Fibroblast of pulmonary artery (primary cell): ENCODE results near the gene GALT.

Experiments used
- DNase-seq: peaks from one replicate; pipeline ENCODE4 v3.0.0-alpha.2; 2010; ENCODE audit warnings: low read depth
- H3K4me3 ChIP-seq: replicated peaks from 2 replicates; pipeline ENCODE4 v1.5.1; 2011; ENCODE audit warnings: low read depth, mild to moderate bottlenecking, control low read depth, low read length, moderate library complexity
- TF ChIP-seq, protein P1 (sequence below): IDR thresholded peaks from 2 replicates; pipeline ENCODE4 v1.5.1; 2011; ENCODE audit warnings: mild to moderate bottlenecking, control low read depth, low read length, inconsistent platforms; ENCODE audit errors: missing control alignments

Gene GALT

DNA sequence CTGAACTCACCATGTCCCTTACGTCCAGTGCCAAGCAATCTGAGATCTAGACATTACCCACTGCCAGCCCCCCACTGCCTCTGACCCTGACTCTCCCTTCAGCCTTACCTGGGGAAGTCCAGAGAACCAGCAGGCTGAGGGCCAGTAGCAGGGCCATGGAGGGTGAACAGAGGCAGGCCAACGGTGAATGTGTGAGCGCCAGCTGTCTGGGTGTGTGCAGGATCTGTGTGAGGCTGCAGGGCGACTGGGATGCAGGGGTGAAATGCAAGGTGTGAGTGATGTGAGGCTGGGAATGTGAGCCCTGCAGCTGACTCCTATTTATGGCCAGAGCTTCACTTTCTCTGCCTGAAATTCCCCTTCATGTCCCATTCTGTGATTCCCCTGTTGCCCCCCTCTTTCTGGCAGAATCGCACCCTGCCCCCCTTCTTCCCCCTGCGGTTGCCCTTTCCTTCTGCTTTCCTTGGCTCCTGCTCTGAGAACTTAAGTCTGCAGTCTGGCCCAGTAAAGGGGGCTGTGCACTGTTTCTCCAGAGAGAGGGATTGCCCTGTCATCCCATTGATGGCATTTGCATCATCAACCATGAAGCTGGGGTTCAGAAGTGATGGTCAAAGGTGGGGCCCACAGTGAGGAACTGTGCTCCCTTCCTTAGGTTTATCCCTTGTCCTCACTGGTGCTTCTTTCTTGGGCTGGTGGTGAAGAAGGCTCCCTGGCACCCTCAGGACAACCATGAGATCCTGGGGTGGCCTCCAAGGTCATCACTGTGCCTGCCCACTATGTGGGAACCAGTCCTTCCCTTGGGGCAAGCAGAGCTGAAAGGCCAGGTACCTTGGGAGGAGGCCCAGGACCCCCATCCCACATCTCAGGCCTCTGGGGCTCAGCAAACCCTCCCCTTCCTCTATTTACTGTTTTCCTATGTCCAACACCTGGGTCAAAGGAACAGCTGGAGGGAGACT, 44.8 kb downstream of the GALT start, which contains the start of gene CCL19:
TSS of gene CCL19 (minus strand) at position 294 of the 953 bp plus-strand sequence. CDS start at position 157, 137 bp downstream.
- no peak within 1 kb of the TSS for H3K4me3 ChIP-seq
- DNase-seq: no peak
- TF ChIP-seq, protein P1, sequence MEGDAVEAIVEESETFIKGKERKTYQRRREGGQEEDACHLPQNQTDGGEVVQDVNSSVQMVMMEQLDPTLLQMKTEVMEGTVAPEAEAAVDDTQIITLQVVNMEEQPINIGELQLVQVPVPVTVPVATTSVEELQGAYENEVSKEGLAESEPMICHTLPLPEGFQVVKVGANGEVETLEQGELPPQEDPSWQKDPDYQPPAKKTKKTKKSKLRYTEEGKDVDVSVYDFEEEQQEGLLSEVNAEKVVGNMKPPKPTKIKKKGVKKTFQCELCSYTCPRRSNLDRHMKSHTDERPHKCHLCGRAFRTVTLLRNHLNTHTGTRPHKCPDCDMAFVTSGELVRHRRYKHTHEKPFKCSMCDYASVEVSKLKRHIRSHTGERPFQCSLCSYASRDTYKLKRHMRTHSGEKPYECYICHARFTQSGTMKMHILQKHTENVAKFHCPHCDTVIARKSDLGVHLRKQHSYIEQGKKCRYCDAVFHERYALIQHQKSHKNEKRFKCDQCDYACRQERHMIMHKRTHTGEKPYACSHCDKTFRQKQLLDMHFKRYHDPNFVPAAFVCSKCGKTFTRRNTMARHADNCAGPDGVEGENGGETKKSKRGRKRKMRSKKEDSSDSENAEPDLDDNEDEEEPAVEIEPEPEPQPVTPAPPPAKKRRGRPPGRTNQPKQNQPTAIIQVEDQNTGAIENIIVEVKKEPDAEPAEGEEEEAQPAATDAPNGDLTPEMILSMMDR: no peak

DNA sequence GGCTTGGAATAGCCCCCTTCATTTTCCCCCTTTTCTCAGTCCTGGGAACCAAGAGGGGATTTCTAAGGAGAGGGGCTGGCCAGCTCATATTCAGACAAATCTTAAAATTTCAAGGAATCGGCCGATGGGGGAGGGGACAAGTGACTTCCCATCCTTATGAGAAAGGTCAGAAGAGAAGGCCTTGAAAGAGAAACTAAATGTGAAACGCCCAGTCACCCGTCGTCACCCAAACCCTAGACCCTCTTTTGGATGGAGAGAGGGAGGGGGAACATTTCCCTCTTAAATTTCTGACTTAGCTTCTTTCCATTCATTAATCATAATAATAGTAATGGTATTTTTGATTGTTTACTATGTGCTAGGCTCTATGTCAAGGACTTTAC, 45.5 kb downstream of the GALT start:
- no peak for DNase-seq
- no peak overlapping the region for H3K4me3 ChIP-seq
- TF ChIP-seq, protein P1: no peak

DNA sequence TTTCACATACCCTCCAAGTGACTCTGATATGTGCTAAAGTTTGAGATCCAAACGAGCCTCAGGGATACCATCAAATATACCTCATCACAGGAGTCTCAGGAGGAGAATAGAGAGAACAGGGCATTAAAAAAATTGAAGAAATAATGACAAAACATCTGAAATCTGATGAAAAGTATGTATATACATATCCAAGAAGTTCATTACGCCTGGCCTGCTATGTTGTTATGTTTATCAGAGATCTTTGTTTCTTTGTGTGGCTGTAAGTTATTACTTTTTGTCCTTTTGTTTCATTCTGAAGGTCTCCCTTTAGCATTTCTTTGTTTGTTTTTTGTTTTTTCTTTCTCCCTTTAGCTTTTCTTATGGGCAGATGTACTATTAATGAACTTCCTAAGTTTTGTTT, 47.1 kb downstream of the GALT start:
- DNase-seq: no peak
- H3K4me3 ChIP-seq: no peak overlapping the region
- TF ChIP-seq, protein P1: no peak

DNA sequence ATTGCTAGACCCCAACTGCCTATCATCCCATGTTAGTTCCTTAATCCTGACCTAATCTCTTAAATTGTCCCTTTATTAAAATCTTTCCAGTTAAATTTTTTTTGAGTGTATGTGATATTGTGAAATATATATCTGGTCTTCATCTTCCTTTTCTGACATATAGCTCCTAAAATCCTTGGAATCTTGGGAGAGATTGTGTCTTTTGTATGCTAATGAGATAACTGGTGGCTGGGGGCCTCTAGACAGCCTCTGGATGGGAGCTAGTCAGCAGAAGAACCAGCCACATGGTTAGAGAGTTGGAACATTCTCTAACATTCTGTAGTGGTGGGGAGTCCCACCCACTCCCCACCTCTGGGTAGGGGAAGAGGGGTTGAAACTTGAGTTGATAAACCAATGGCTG, 48.3 kb downstream of the GALT start:
- TF ChIP-seq, protein P1: no peak
- DNase-seq: peak; percentile 24
- no peak overlapping the region for H3K4me3 ChIP-seq
